GM12801 (cell line): ENCODE data around the gene TROAP.

Experiments
- CTCF ChIP-seq: IDR thresholded peaks from one replicate; pipeline ENCODE4 v1.5.1; 2011; ENCODE audit warnings: control low read depth; ENCODE audit not compliant: insufficient read length; ENCODE audit errors: extremely low read depth

Gene TROAP

GRCh38 chr12:49330631-49331379, 7.8 kb downstream of the TROAP start:
- no peak for TF ChIP-seq CTCF

DNA sequence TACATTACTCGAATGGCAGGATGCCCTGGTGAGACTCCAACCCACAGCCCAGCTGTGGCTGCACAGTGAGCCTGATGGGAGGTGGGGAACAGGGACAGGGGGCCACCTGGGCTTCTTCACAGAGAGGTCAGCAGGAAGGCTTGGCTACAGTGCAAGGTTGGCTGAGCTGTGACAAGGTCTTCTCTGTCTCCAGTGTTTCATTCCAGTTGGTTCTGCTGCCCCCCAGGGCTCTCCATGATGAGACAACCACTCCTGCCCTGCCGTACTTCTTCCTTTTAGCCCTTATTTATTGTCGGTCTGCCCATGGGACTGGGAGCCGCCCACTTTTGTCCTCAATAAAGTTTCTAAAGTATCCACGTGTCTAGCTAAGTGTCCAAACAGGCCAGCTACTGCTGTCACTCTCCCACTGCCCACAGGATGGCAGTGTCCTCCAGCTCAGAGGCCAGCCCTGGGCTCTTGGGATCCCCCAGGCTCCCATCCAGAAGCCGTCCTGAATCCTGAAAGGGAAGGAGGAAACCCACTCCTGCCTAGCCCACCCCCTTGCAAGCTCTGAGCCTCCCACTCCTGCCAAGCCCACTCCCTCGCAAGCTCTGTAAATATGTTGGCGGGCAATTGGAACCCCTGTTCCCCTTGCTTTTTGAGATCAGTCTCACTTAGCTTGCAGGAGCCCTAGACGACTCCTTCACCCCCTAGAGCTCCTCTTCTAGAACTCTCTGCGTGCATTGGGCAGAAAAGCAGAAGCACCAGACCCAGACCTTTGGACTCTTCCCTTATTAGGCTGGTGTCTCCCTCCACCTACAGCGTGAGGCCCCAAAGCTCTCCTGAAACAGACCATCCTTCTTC, 8.5 kb downstream of the TROAP start:
- no peak for TF ChIP-seq CTCF

GRCh38 chr12:49332441-49332861, 9.4 kb downstream of the TROAP start:
- no peak for TF ChIP-seq CTCF

DNA sequence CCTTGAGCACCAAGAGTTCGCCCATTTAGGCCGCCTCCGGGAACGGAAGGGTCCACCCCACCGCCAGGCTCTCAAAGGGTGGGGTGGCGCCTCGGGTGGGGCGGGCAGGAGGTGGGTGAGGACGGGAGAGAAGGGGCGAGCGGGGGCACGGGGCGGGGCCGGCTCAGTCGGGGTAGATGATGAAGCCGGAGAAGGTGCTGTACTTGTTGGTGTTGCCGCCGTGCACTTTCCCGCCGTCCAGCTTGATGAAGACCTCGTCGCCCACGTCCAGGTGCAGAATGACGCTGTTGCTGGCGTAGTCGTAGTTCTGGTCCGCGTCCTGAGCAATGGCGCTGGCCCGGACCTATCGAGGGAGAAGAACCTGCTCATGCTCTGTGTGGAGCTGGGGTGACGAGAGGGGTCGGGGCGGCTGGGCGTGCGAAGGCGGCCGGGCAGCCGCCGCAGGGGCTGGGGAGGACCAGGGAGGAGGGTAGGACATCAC, 9.9 kb downstream of the TROAP start:
- TF ChIP-seq CTCF, result no peak

- no peak for TF ChIP-seq CTCF
These were observed 11.2 kb downstream of the TROAP start for GRCh38 chr12:49334226-49334625.

- no peak for TF ChIP-seq CTCF
These were observed 11.6 kb downstream of the TROAP start for GRCh38 chr12:49334681-49335080.

DNA sequence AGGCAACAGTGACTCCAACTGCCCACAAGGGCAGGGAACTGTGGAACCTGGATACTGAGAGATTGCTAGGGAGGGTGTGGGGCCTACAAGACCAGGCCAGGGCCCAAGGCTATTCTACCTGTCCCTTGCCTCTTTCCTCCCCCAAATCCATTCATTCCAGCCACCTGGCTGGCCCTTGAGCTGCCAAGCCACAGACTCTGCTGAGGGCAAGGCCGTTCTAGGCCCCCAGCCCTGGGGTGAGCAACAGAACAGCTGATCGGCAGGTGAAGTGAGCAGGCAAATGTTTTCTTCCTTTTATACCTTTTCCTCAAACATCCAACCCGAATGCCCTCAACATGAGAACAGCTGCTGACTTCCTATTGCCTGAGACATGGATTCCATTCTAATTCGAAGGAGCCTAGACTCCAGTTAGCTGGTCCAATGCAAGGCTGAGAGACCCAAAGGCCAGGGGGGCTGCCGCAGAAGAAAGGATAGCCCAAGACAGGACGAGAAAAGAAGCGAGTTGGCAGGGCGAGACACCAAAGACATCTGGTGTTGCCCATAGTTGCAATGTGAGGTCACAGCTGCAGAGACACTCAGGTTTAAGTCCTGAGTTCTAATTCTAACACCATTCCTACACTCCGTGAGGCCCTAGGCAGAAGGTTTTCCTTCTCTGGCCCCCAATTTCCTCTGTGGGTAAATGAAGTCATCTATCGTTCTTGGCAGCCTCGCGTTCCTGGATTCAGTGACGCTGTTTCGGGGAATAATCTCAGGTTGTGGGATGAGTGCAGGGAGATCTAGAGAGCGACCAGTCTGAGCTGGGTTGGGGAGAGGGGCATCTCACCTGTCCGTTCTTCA, 12.3 kb downstream of the TROAP start:
- no peak for TF ChIP-seq CTCF
